WTC11 (cell line): ENCODE results near the gene FLT1.

ENCODE experiments used
- CTCF ChIP-seq: fragments of 200-600 bp; IDR thresholded peaks from 2 replicates; pipeline ENCODE4 v1.8.0; 2022; ENCODE audit warnings: antibody characterized with exemption
- SMAD3 ChIP-seq: sonication (generic); formaldehyde crosslinking; IDR thresholded peaks from 2 replicates; pipeline ENCODE4 v1.8.0; 2022; ENCODE audit warnings: missing genetic modification reagents, mild to moderate bottlenecking, borderline replicate concordance

- TF ChIP-seq CTCF (no peak), SMAD3 (no peak)
Measured at GRCh38 chr13:28534210-28534609, 39.3 kb upstream of the FLT1 start.
